ENCODE measurements around the gene FSIP1. TPM values are rescaled to one million over a fixed set of nuclear protein-coding genes. Genes with fewer than 3 reads are reported as not detected.

Gene FSIP1
- total RNA-seq, 1 experiment from 2014 or later: 1.3 TPM

GRCh38 chr15:39714251-39714650 is 68.4 kb downstream of the FSIP1 start:
- no peak for TF ChIP-seq CTCF (IDR thresholded peaks at IDR 0.05; ENCODE audit: insufficient read depth in 1 of 2, low read depth in 1 of 2, low read length in 1 of 2, severe bottlenecking in 1 of 2, unreplicated experiment in 1 of 2)
- no TSS peak for BruUV-seq (replicated peaks)
- Mint-ChIP-seq H3K4me3 (ENCODE audit: unreplicated experiment) (no peak overlapping the region), H3K4me1 (ENCODE audit: low read depth, unreplicated experiment) (peaks cover 25% of the 10 kb centered on the region), H3K36me3 (ENCODE audit: insufficient read depth, unreplicated experiment) (no peaks in the 10 kb centered on the region), H3K9me3 (ENCODE audit: unreplicated experiment) (peaks cover 8% of the 10 kb centered on the region), H3K27me3 (ENCODE audit: insufficient read depth, unreplicated experiment) (no peaks in the 10 kb centered on the region), H3K27ac (ENCODE audit: unreplicated experiment) (no peak overlapping the region)
- Histone ChIP-seq H3K27me3 (replicated peaks; ENCODE audit: control insufficient read depth, insufficient read depth, low read length) (no peaks in the 10 kb centered on the region), H3K36me3 (ENCODE audit: control insufficient read depth, insufficient read depth, low read length) (no peaks in the 10 kb centered on the region), H3K4me1 (peaks cover 33% of the 10 kb centered on the region), H3K4me3 (ENCODE audit: low read depth, low read length) (no peak overlapping the region), H3K9me3 (peaks cover 10% of the 10 kb centered on the region; the same call in 1 of the 2 replicates)
- CTCF ChIA-PET: no interaction called here
- DNase-seq: no peak
- intact Hi-C loops (cut with micrococcal nuclease; ENCODE audit: unreplicated experiment): no loop called here
- POLR2A ChIA-PET: no interaction called here

GRCh38 chr15:39713846-39714245 is 68.8 kb downstream of the FSIP1 start:
- ChIA-PET CTCF (interaction anchor here (1.3 kb wide), 1 partner anchor 8 kb away, joined by 3 read pairs; no protein-coding TSS in a partner anchor), POLR2A (interaction anchor here (1.2 kb wide), 1 partner anchor 16 kb away, joined by 4 read pairs; no protein-coding TSS in a partner anchor)
- no peak overlapping the region for H3K4me3 Mint-ChIP-seq (ENCODE audit: unreplicated experiment)
- H3K9me3 ChIP-seq: peaks cover 10% of the 10 kb centered on the region; the same call in 1 of the 2 replicates
- no peak for DNase-seq
- H3K36me3 ChIP-seq (ENCODE audit: control insufficient read depth, insufficient read depth, low read length): no peaks in the 10 kb centered on the region
- intact Hi-C loops (cut with micrococcal nuclease; ENCODE audit: unreplicated experiment): no loop called here
- TF ChIP-seq CTCF (IDR thresholded peaks at IDR 0.05; ENCODE audit: insufficient read depth in 1 of 2, low read depth in 1 of 2, low read length in 1 of 2, severe bottlenecking in 1 of 2, unreplicated experiment in 1 of 2): no peak
- no peak overlapping the region for H3K27ac Mint-ChIP-seq (ENCODE audit: unreplicated experiment)
- H3K9me3 Mint-ChIP-seq (ENCODE audit: unreplicated experiment): peaks cover 8% of the 10 kb centered on the region
- no peaks in the 10 kb centered on the region for H3K27me3 ChIP-seq (replicated peaks; ENCODE audit: control insufficient read depth, insufficient read depth, low read length)
- no TSS peak for BruUV-seq (replicated peaks)
- peaks cover 25% of the 10 kb centered on the region for H3K4me1 Mint-ChIP-seq (ENCODE audit: low read depth, unreplicated experiment)
- H3K27me3 Mint-ChIP-seq (ENCODE audit: insufficient read depth, unreplicated experiment): no peaks in the 10 kb centered on the region
- no peak overlapping the region for H3K4me3 ChIP-seq (ENCODE audit: low read depth, low read length)
- H3K36me3 Mint-ChIP-seq (ENCODE audit: insufficient read depth, unreplicated experiment): no peaks in the 10 kb centered on the region
- H3K4me1 ChIP-seq: peaks cover 29% of the 10 kb centered on the region

GRCh38 chr15:39710681-39711080 is 72.0 kb downstream of the FSIP1 start:
- H3K9me3 ChIP-seq: peaks cover 2% of the 10 kb centered on the region; the same call in 1 of the 2 replicates
- no peak overlapping the region for H3K4me3 Mint-ChIP-seq (ENCODE audit: unreplicated experiment)
- no peaks in the 10 kb centered on the region for H3K36me3 Mint-ChIP-seq (ENCODE audit: insufficient read depth, unreplicated experiment)
- peaks cover 8% of the 10 kb centered on the region for H3K4me1 Mint-ChIP-seq (ENCODE audit: low read depth, unreplicated experiment)
- ChIA-PET POLR2A (no interaction called here), CTCF (no interaction called here)
- H3K4me3 ChIP-seq (ENCODE audit: low read depth, low read length): no peak overlapping the region
- no peaks in the 10 kb centered on the region for H3K27me3 Mint-ChIP-seq (ENCODE audit: insufficient read depth, unreplicated experiment)
- intact Hi-C loops (cut with micrococcal nuclease; ENCODE audit: unreplicated experiment): no loop called here
- no TSS peak for BruUV-seq (replicated peaks)
- no peak overlapping the region for H3K27ac Mint-ChIP-seq (ENCODE audit: unreplicated experiment)
- H3K4me1 ChIP-seq: peaks cover 11% of the 10 kb centered on the region
- no peak for DNase-seq
- no peaks in the 10 kb centered on the region for H3K27me3 ChIP-seq (replicated peaks; ENCODE audit: control insufficient read depth, insufficient read depth, low read length)
- no peak for TF ChIP-seq CTCF (IDR thresholded peaks at IDR 0.05; ENCODE audit: insufficient read depth in 1 of 2, low read depth in 1 of 2, low read length in 1 of 2, severe bottlenecking in 1 of 2, unreplicated experiment in 1 of 2)
- H3K36me3 ChIP-seq (ENCODE audit: control insufficient read depth, insufficient read depth, low read length): no peaks in the 10 kb centered on the region
- peaks cover 8% of the 10 kb centered on the region for H3K9me3 Mint-ChIP-seq (ENCODE audit: unreplicated experiment)

Data from Caco-2 (cell line).